Activated naive CD4-positive, alpha-beta T cell treated with Interleukin-2 at 50 U/mL for 16 hours (primary cell): Measurements from ENCODE around the gene TMOD3.
"Not testable (repeated sequence)": the region's sequence is repeated elsewhere in the genome, so short reads cannot be mapped to it uniquely, and the experiment has no call there.

Experiments used
- DNase-seq: peaks from one replicate; pipeline ENCODE4 v3.0.0-alpha.2; 2020

Gene TMOD3

DNA sequence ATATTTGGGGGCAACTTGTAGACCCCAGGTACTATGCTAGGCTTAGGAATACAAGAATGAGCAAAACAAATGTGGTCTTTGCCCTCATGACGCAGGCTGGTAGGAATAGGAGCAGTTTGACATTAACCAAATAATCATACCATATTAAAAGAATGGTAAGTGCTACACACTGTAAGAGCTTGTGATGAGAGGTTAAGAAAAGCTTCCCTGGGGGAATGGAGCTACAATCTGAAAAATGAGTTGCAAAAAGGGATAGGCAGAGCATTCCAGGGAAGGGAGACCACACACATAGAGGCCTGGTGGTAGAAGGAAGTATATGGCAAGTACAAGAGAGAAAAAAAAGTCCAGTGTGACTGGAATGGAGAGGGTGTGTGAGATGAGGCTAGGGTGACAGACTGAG lies 37.3 kb downstream of the TMOD3 start:
- no peak for DNase-seq

DNA sequence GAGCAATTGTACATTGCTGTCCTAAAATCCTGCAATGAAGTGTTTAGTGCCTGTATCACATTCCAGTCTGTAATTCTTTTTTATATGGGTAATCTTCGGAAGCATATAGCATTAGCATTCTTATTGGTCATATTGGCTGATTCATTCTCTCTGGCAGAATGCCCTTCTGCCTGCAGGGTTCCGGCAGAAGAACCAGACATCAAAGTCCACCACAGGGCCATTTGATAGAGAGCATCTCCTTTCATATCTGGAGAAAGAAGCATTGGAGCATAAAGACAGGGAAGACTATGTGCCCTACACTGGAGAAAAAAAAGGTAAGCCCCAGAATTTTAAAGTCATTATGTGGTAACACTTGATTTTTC lies 39.6 kb downstream of the TMOD3 start:
- DNase-seq, result no peak

DNA sequence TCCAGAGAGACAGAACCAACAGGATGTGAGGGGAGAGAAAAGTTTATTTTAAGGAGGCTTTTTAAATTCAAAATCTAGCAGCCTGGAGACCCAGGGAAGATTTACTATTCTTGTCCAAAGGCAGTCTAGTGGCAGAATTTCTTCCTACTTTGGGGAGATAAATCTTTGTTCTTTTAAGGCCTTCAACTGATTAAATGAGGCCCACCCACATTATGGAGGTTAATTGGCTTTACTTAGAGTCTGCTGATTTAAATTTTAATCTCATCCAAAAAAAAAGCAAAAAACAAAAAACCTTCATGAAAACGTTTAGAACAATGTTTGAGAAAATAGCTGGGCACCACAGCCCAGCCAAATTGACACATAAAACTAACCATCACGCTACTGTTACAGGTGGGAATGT lies 41.3 kb downstream of the TMOD3 start:
- no peak for DNase-seq

DNA sequence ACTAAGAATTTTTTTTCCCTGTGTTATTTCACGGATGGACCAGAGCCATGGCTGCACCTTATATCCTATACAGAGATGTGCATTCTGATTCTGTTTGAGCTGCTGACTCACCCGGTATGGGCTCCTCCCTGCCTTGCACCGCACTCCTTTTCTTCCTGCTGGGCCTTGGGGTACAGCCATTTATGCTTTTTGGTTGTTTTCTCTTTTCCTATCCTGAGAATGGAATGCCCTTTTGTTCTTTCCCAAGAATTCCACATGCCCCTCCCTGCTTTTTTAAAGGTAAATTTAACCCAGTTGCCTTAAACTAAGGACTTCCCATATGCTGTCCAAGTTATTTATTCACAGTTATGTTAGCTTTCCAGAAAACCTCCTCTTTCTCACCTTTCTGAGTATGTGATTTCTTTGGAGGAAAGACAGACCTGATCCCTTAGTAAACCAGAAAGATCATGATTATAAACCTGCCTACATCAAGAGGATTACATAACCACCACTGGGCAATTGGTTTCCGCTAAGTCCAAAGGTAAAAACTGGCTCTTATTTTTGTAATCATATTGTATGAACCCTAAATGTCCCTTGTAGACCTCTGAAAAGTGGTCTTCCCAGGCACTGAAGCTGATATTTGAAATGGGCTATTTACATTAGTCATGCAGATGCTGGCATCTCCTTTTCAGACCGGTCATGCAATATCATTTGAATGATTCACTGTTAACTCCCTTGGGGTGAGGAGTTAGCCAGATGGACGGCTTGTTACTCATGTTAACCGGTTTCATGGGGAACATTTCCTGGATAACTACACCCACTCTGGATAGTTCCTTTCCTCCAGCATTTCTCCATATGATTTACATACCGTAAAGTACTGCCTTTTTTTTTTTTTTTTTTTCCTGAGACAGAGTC lies 45.5 kb downstream of the TMOD3 start:
- DNase-seq, result no peak

DNA sequence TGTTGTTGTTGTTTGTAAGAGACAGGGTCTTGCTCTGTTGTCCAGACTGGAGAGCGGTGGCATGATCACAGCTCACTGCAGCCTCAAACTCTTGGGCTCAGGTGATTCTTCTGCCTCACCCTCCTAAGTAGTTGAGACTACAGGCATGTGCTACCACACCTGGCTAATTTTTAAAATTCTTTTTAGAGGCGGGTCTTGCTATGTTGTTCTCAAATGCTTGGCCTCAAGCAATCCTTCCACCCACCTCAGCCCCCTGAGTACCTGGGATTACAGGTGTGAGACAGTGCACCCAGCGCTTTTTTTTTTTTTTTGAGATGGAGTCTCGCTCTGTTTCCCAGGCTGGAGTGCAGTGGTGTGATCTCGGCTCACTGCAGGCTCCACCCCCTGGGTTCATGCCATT lies 46.7 kb downstream of the TMOD3 start:
- no peak for DNase-seq

DNA sequence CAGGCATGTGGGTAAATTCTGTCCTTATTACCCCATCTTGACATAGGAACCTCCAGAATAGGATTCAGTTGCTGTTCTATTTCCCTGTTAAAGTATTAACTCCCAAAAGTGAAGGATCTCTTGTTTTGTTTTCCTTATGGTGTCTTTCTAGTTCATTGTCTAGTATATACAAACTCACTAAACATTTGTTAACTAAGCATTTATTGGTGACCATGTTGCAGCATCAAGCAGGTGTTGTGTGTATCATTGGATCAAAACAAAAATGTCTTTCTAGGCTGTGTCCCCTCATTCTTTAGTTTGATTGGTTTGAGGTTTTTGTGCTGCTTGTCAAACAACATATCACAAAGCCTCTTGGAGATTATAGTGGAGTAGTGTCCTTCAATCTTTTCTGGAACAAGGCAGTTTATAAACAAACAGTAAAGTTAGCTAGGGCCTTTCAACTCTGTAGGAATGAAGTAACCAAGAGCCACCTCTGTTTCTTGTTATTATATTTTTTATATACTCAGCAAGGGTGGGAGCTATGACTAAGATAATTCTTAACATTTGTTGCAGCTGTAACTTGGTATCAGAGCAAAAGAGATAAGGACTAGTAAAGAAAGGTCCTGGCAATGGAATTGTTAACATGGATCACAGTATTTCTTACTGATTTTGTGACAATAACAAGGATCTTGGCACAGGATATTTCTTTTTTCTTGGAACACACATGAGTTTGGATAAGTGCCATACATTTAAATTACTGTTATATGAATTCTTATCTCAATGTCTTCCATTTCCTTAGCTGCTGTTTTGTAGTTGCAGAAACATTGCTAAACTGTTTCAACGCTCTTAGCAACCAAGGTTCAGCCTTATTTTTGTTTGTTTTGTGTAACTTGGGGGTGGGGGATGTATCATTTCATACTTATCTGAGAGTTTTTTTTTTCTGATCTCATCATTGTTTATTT lies 49.3 kb downstream of the TMOD3 start:
- no peak for DNase-seq

DNA sequence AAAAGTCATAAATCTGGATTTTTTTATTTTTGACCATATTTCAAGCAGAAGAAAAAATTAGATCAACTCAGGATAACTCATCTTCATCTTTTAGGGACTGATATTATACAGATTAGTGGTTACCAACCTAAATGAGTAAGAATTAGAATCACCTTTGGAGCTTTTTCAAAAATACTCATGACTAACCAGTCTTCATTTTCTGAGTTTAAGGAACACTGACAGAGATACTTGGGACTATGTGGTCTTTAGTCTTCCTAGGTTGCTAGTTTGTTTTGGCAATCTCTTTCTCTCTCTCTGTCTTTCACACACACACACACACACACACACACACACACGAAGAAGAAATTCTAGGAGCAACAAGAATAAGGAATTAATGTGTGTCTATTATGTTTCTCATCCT lies 50.1 kb downstream of the TMOD3 start:
- no peak for DNase-seq

DNA sequence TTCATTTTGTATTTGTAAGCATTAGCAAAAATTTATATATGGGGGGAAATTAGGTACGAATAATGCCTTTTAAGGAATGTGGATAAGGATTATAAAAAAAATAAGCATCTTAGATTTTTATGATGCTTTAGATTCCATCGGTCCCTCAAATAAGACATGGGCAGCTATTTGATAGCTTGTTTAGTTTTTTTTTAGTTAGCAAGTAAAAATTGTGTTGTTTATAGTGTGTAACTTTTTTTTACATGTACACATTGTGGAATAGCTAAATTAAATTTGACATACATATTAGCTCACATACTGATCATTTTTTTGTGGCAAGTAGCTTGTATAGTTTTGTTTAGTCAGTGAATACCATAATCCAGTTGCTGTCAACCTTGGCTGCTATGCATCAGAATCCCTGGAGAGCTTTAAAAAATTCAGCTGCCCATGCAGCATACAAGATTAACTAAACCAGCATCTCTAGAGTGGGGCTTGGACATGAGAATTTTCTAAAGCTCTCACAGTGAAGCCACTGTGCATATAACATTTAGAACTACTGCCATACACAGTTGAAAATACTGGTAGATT lies 53.9 kb downstream of the TMOD3 start:
- no peak for DNase-seq

DNA sequence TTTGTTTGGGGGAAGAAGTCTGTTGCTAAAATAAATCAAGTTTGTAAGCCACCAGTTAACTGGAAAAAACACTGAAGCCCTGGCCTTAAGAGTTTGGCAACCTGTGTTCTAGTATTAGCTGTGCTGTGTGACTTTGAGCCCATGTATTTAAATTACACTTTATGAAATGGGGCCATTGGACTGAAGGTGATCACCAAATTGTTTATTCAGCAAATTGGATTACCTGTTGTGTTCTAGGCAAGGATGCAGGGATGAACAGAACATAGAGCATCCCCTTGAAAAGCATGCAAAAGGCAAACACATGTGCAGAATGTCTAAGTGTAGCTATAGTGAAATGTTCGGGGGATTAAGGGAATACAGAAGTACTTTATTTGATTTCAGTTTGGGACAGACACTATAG lies 54.6 kb downstream of the TMOD3 start:
- DNase-seq, result no peak

DNA sequence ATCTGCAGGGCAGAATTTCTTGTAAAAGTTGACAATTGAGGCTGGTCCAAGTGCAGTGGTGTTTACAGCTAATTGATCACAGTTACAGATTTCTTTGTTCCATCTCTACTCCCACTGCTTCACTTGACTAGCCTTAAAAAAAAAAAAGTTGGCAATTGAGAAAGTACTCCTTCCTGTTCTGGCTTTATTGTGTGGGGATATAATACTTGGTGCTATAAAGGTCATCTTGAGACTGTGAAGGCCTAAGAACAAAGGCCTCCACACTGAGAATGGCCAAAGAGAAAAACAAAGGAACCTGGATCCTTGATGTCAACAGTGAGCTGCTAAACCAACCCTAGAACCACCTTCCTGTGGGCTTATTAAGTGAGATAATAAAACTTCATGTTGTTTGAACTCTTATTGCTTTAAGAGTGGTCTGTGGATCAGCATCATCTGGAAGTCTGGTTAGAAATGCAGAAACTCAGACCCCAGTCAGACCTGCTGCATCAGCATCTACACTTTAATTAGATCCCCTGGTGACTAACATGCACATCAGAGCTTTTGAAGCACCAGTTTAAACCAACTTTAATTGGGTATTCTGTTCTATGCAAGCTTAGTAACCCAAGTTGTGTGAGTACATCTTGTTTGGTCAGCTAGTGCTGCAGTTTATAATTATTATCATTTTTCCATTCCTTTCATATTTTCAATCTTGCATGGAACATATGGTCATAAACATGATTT lies 55.2 kb downstream of the TMOD3 start:
- DNase-seq, result no peak

DNA sequence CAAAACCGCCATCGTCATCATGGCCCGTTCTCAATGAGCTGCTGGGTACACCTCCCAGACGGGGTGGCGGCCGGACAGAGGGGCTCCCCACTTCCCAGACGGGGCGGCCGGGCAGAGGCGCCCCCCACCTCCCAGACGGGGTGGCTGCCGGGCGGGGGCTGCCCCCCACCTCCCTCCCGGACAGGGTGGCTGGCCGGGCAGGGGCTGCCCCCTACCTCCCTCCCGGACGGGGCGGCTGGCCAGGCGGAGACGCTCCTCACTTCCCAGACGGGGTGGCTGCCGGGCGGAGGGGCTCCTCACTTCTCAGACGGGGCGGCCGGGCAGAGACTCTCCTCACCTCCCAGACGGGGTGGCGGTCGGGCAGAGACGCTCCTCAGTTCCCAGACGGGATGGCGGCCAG lies 56.3 kb downstream of the TMOD3 start:
- not testable (repeated sequence) for DNase-seq

DNA sequence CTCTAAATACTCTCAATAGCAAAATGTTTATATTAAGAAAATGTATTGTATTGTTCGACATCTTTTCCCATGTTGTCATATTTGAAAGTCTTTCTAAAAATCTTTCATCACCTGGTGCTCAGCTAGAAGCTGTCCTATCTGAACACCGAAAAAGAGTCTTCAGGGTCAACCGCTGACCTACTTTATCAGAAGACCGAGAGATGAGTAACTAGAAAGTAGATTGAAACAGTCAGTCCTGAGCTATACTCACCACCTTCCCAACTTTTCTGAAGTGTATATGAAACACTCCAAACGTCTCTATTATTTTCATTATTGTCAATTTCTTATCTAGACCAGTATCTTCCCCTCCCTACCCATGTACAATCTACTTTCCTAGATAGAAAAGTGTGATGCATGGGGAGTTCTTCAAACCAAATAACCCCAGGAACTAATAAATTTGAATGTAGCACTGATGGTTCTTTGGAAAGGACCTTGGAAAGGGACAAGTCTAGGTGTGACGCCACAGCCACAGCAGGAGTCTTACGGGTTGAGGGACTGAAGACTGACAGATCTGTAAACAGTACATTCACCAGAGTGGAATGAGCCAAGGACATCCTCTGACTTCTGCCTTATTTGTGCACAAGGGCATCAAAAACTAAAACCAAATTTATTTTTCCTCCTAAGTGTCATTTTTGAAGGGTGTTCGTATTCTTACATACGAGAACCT lies 58.6 kb downstream of the TMOD3 start:
- no peak for DNase-seq

DNA sequence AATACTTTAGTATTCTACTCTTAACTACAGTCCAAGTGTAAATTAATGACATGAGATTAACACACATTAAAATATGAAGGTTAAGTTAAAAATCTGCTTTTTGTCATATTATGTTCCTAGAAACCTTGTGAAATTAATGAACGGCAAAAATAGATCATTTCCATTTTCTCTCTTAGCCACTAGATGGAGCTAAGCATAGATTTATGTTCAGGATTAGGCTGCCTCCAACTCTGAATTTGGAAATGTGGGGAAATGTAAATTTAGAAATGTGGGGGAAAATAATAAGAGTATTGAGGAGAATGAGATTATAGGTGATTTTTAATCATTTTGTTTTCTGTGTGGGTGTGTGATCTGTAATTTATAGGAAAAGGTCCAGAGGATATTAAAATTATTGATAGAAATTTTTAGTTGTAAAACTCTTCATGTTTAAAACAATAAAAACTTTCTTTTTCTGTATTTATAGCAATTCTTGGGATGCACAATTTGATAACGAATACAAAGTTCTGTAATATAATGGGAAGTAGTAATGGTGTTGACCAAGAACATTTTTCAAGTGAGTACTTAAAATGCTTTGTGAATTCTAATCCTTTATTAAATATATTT lies 59.2 kb downstream of the TMOD3 start:
- no peak for DNase-seq

DNA sequence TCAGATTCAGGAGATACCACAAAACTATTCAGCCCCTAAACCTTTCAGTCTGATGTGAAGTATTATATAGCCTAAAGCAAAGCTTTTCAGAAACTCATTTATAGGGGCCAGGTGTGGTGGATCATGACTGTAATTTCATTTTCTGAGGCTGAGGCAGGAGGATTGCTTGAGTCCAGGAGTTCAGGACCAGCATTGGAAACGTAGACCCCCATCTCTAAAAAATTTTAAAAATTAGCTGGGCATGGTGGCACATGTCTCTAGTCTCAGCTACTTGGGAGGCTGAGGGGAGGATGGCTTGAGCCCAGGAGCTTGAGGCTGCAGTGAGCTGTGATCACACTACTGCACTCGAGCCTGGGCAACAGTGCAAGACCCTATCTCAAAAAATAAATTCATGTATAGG lies 60.0 kb downstream of the TMOD3 start:
- no peak for DNase-seq

DNA sequence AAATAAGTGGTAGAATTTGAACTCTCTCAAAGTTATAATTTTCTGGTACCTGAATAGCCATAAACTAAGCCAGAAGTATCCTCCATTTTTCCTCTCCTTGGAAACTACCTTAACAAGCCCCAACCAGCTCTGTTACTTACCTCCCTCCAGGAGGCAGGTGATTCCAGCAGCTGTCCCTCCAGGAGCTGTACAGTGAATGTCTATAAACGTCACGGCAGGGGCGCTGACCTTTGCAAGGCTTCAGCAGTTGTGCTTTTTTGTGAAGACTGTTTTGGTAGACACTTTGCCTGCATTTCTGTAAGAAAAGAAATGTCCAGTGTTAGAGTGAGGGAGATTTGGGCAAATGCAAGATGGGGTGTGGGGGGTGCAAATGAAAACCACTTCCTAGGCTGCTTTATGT lies 75.0 kb downstream of the TMOD3 start:
- DNase-seq, result no peak

DNA sequence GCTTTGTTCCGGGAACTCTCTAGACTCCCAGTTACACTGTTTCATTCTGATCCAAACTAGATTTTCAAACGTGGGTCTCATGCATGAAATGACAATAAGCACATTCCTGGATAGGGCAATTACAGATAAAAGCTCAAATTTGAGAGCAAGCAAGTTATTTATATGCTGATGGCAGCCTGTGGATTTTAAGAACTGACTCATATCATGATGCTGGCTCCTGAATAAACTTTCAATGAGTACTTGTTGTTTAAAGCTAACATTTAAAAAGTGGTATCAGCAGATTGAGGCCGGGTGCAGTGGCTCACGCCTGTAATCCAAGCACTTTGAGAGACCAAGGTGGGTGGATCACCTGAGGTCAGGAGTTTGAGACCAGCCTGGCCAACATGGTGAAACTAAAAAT lies 75.5 kb downstream of the TMOD3 start:
- DNase-seq, result no peak

DNA sequence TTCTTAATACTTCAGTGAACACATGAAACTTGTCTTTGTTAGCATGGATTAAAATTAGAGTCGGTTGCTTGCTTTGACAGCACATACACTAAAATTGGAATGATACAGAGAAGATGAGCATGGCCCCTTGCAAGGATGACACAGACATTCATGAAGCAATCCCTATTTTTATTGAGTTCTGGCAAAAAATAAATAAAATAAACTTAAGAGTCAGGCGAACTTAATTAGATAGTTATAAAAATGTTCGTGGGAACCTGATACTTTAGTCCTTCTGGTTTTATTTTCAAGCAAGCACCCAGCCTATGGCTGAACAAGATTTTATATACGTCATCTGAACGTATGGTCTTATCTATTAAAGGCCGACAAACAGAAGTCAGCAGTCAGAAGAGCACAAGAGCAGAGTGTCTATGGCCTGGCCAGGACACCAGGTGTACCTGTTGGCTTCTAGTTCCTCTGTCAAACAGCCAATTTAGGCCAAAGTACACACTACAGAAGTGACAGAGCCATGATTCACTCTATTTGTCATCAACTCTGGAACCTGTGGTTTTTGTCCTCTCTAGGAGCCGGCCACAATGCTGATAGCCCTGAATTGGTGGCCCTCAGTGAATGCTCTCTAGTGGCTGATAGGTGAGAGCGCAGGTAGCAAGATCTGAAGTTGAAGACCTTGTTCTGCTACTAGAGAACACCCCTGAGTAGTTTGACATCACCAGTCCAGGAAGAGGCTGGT lies 77.8 kb downstream of the TMOD3 start:
- no peak for DNase-seq

DNA sequence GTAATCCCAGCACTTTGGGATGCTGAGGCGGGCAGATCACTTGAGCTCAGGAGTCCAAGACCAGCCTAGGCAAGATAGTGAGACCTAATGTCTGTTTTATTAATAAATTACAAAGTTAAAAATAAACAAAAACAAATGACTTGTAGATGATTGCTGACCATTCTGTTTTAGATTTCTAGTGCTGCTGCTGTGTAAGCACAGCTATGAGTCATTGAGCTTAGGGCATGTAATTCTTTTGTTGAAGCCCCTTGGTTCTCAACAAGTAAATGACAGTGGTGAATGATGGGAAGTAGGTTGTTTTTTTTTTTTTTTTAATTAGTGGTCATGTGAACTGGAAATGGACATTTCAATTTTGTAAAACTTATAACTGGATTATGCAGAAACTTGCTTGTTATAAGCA lies 78.9 kb downstream of the TMOD3 start:
- DNase-seq, result no peak

DNA sequence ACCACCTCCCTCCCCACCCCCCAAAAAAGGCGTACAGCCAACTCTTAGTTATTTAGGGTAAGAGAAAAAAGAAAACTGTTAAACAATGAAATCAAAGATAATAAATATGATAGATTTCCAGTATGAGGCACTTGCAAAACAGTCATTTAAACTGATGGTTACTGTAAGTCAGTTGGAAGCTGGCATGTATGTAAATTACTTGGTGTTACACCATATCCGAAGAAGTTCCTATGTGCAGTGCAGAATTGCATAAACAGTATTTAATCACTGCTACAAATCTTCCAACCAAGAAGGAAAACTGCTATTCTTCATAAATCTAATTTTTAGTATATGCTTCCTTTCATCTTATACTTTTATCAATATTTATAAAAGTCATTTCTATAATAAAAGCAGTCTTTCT lies 80.1 kb downstream of the TMOD3 start:
- no peak for DNase-seq

DNA sequence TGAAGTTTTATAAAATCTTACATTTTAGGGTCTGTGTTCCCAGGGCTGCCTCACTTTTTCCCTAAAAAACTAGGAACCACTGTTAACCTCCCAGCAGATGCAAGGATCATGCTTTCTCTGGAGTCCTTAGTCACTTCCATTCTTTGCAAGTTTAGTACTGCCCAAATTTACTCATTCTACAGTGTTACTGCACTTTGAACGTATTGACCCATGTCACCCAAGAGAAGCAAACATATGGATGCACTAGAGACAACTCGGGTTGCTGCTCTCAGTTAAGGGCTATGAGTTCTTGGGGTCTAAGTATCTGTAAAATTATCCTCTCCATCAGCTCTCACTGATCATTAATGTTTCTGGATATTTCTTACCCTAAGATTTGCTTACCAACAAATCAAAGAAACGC lies 83.1 kb downstream of the TMOD3 start:
- DNase-seq, result no peak

DNA sequence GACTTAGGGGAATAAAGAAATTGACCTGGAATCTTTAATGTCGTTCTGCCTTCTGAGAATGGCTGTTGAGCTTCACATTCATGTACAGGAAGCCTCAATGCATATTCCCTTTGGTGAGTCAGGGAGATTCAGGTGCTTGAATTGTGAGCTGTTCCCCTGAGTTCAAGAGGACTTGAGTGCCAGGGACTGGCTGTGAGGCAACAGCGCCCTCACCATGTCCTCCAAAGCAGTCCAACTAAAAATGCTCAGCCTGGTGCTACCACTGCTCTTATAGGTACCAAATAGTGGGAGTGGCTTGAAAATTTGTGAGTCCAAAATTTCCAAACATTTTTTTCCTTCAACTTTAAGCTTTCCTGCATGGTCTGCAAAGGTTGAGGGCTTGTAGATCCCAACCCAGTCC lies 88.0 kb downstream of the TMOD3 start:
- no peak for DNase-seq
